ENCODE measurements around the gene NRG3. TPM values are rescaled to one million over a fixed set of nuclear protein-coding genes. Genes with fewer than 3 reads are reported as not detected.

The NRG3 gene
- total RNA-seq, 1 experiment from 2014 or later, result 0.66 TPM

GRCh38 chr10:82294874-82295378 is 419.9 kb downstream of the NRG3 start:
- H3K9me3 Mint-ChIP-seq (ENCODE audit: unreplicated experiment), result no peaks in the 10 kb centered on the region
- TF ChIP-seq CTCF (IDR thresholded peaks at IDR 0.05; ENCODE audit: insufficient read depth in 1 of 2, low read depth in 1 of 2, low read length in 1 of 2, severe bottlenecking in 1 of 2, unreplicated experiment in 1 of 2), result no peak
- Histone ChIP-seq H3K9me3 (no peaks in the 10 kb centered on the region), H3K4me3 (ENCODE audit: low read depth, low read length) (no peak overlapping the region), H3K27me3 (replicated peaks; ENCODE audit: control insufficient read depth, insufficient read depth, low read length) (no peaks in the 10 kb centered on the region), H3K36me3 (ENCODE audit: control insufficient read depth, insufficient read depth, low read length) (no peaks in the 10 kb centered on the region), H3K4me1 (no peaks in the 10 kb centered on the region)
- CTCF ChIA-PET, result no interaction called here
- no TSS peak for BruUV-seq (replicated peaks)
- H3K4me3 Mint-ChIP-seq (ENCODE audit: unreplicated experiment), result no peak overlapping the region
- H3K27me3 Mint-ChIP-seq (ENCODE audit: insufficient read depth, unreplicated experiment), result no peaks in the 10 kb centered on the region
- DNase-seq, result no peak
- intact Hi-C loops (cut with micrococcal nuclease; ENCODE audit: unreplicated experiment), result no loop called here
- POLR2A ChIA-PET, result no interaction called here
- no peak overlapping the region for H3K27ac Mint-ChIP-seq (ENCODE audit: unreplicated experiment)
- H3K36me3 Mint-ChIP-seq (ENCODE audit: insufficient read depth, unreplicated experiment), result no peaks in the 10 kb centered on the region
- H3K4me1 Mint-ChIP-seq (ENCODE audit: low read depth, unreplicated experiment), result no peaks in the 10 kb centered on the region

- H3K9me3 Mint-ChIP-seq (ENCODE audit: unreplicated experiment), result no peaks in the 10 kb centered on the region
- no peaks in the 10 kb centered on the region for H3K36me3 Mint-ChIP-seq (ENCODE audit: insufficient read depth, unreplicated experiment)
- H3K36me3 ChIP-seq (ENCODE audit: control insufficient read depth, insufficient read depth, low read length), result no peaks in the 10 kb centered on the region
- intact Hi-C loops (cut with micrococcal nuclease; ENCODE audit: unreplicated experiment), result no loop called here
- ChIA-PET POLR2A (no interaction called here), CTCF (no interaction called here)
- H3K27ac Mint-ChIP-seq (ENCODE audit: unreplicated experiment), result no peak overlapping the region
- H3K4me1 ChIP-seq, result no peaks in the 10 kb centered on the region
- H3K27me3 Mint-ChIP-seq (ENCODE audit: insufficient read depth, unreplicated experiment), result peaks cover 2% of the 10 kb centered on the region
- H3K4me3 ChIP-seq (ENCODE audit: low read depth, low read length), result no peak overlapping the region
- no peak overlapping the region for H3K4me3 Mint-ChIP-seq (ENCODE audit: unreplicated experiment)
- no peaks in the 10 kb centered on the region for H3K9me3 ChIP-seq
- no peaks in the 10 kb centered on the region for H3K27me3 ChIP-seq (replicated peaks; ENCODE audit: control insufficient read depth, insufficient read depth, low read length)
- DNase-seq, result no peak
- no peaks in the 10 kb centered on the region for H3K4me1 Mint-ChIP-seq (ENCODE audit: low read depth, unreplicated experiment)
- no TSS peak for BruUV-seq (replicated peaks)
- TF ChIP-seq CTCF (IDR thresholded peaks at IDR 0.05; ENCODE audit: insufficient read depth in 1 of 2, low read depth in 1 of 2, low read length in 1 of 2, severe bottlenecking in 1 of 2, unreplicated experiment in 1 of 2), result no peak
Measured at GRCh38 chr10:82308641-82309040, 433.6 kb downstream of the NRG3 start.

- intact Hi-C loops (cut with micrococcal nuclease; ENCODE audit: unreplicated experiment), result no loop called here
- Histone ChIP-seq H3K9me3 (no peaks in the 10 kb centered on the region), H3K4me1 (no peaks in the 10 kb centered on the region), H3K27me3 (replicated peaks; ENCODE audit: control insufficient read depth, insufficient read depth, low read length) (no peaks in the 10 kb centered on the region), H3K36me3 (ENCODE audit: control insufficient read depth, insufficient read depth, low read length) (no peaks in the 10 kb centered on the region), H3K4me3 (ENCODE audit: low read depth, low read length) (no peak overlapping the region)
- Mint-ChIP-seq H3K36me3 (ENCODE audit: insufficient read depth, unreplicated experiment) (no peaks in the 10 kb centered on the region), H3K4me1 (ENCODE audit: low read depth, unreplicated experiment) (no peaks in the 10 kb centered on the region), H3K4me3 (ENCODE audit: unreplicated experiment) (no peak overlapping the region), H3K27ac (ENCODE audit: unreplicated experiment) (no peak overlapping the region), H3K27me3 (ENCODE audit: insufficient read depth, unreplicated experiment) (peaks cover 2% of the 10 kb centered on the region), H3K9me3 (ENCODE audit: unreplicated experiment) (no peaks in the 10 kb centered on the region)
- ChIA-PET POLR2A (no interaction called here), CTCF (no interaction called here)
- BruUV-seq (replicated peaks), result no TSS peak
- no peak for DNase-seq
- TF ChIP-seq CTCF (IDR thresholded peaks at IDR 0.05; ENCODE audit: insufficient read depth in 1 of 2, low read depth in 1 of 2, low read length in 1 of 2, severe bottlenecking in 1 of 2, unreplicated experiment in 1 of 2), result no peak
Measured at GRCh38 chr10:82310839-82311238, 435.8 kb downstream of the NRG3 start.

Data from Caco-2 (cell line).